Astrocyte (in vitro differentiated cells and primary cell): ENCODE measurements around the gene SV2C. TPM values are rescaled to one million over a fixed set of nuclear protein-coding genes. Genes with fewer than 3 reads are reported as not detected.

Source experiments
- DNase-seq: peaks from one replicate; pipeline ENCODE4 v3.0.0-alpha.2; 2010; ENCODE audit warnings: low read depth
- FAIRE-seq: peaks from 2 replicates; lab custom pipeline; 2011; peaks lifted over from hg19 to GRCh38; lab: Jason Lieb, UNC
- H2AFZ ChIP-seq: 2 replicates; pipeline ENCODE4 v1.6.0; 2012; ENCODE audit warnings: low read depth, low read length, inconsistent platforms
- H3K27ac ChIP-seq: 2 replicates; pipeline ENCODE4 v1.5.1; 2011; ENCODE audit warnings: low read depth, low read length, inconsistent platforms
- H3K27me3 ChIP-seq: 2 replicates; pipeline ENCODE4 v1.6.0; 2011; ENCODE audit warnings: low read length, inconsistent platforms; ENCODE audit not compliant: insufficient read depth
- H3K36me3 ChIP-seq: 2 replicates; pipeline ENCODE4 v1.5.1; 2011; ENCODE audit warnings: low read length, inconsistent platforms; ENCODE audit not compliant: insufficient read depth
- H3K4me1 ChIP-seq: 2 replicates; pipeline ENCODE4 v1.5.1; 2011; ENCODE audit warnings: low read length, inconsistent platforms; ENCODE audit not compliant: insufficient read depth
- H3K4me2 ChIP-seq: 2 replicates; pipeline ENCODE4 v1.6.0; 2012; ENCODE audit warnings: low read length, inconsistent platforms
- H3K4me3 ChIP-seq: 2 replicates; pipeline ENCODE4 v1.5.1; 2011; ENCODE audit warnings: low read depth, mild to moderate bottlenecking, low read length, inconsistent platforms; ENCODE audit not compliant: insufficient read depth
- H3K79me2 ChIP-seq: 2 replicates; pipeline ENCODE4 v1.6.0; 2012; ENCODE audit warnings: mild to moderate bottlenecking, low read length, inconsistent platforms; ENCODE audit not compliant: insufficient read depth
- H3K9ac ChIP-seq: 2 replicates; pipeline ENCODE4 v1.6.0; 2012; ENCODE audit warnings: mild to moderate bottlenecking, low read length, inconsistent platforms
- H3K9me3 ChIP-seq: 2 replicates; pipeline ENCODE4 v1.5.1; 2012; ENCODE audit warnings: low read depth, mild to moderate bottlenecking, low read length, inconsistent platforms; ENCODE audit not compliant: insufficient read depth
- H4K20me1 ChIP-seq: 2 replicates; pipeline ENCODE4 v1.6.0; 2012; ENCODE audit warnings: low read length, inconsistent platforms; ENCODE audit not compliant: insufficient read depth
- H3K27ac Mint-ChIP-seq: one replicate; pipeline ENCODE4 v1.8.0; 2021; ENCODE audit warnings: mild to moderate bottlenecking, mixed read lengths; ENCODE audit not compliant: unreplicated experiment
- H3K27me3 Mint-ChIP-seq: one replicate; pipeline ENCODE4 v1.8.0; 2021; ENCODE audit warnings: low read depth, mixed read lengths; ENCODE audit not compliant: unreplicated experiment
- H3K36me3 Mint-ChIP-seq: one replicate; pipeline ENCODE4 v1.8.0; 2021; ENCODE audit warnings: low read depth, mixed read lengths; ENCODE audit not compliant: unreplicated experiment
- H3K4me1 Mint-ChIP-seq: one replicate; pipeline ENCODE4 v1.8.0; 2021; ENCODE audit warnings: low read depth, mixed read lengths; ENCODE audit not compliant: unreplicated experiment
- H3K4me3 Mint-ChIP-seq: one replicate; pipeline ENCODE4 v1.8.0; 2021; ENCODE audit warnings: mild to moderate bottlenecking, moderate library complexity, mixed read lengths; ENCODE audit not compliant: unreplicated experiment
- H3K9me3 Mint-ChIP-seq: one replicate; pipeline ENCODE4 v1.8.0; 2021; ENCODE audit warnings: mild to moderate bottlenecking, mixed read lengths; ENCODE audit not compliant: unreplicated experiment
- EZH2 ChIP-seq: IDR thresholded peaks from 2 replicates; pipeline ENCODE4 v1.6.1; 2012; ENCODE audit warnings: mild to moderate bottlenecking, low read length, inconsistent platforms; ENCODE audit not compliant: insufficient read depth
- total RNA-seq: library from RNA; stranded (reverse); gene quantifications from 2 replicates; pipeline ENCODE4 v1.2.1, GENCODE V29; 2021
- TF ChIP-seq, protein P1 (sequence below): IDR thresholded peaks from 2 replicates; pipeline ENCODE4 v1.5.1; 2011; ENCODE audit warnings: low read depth, mild to moderate bottlenecking, inconsistent platforms, low read length, moderate library complexity; ENCODE audit not compliant: insufficient read depth

SV2C gene
- total RNA-seq, 1 donor from 2014 or later: 0.05 TPM

DNA sequence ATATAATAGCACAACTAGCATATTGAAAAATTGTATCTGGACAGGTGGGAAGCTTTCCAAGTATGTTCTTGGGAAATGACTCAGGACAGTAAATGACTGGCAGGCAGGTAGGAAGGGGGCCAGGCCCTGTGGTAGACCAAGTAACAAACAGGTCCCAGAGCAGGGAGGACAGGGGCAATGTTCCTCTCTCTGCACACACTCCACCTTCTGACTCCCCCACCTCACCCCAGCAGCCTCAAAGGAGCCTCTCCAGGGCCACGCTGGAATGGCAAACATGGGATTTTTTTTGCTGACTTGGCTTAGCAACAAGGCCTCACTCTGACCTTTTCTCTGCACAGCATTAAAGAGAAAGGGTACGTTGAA lies 288.8 kb downstream of the SV2C start:
- Histone ChIP-seq H4K20me1 (no peaks in the 10 kb centered on the region), H3K27ac (no peak overlapping the region), H3K9me3 (no peaks in the 10 kb centered on the region), H3K4me2 (peak overlapping the region; percentile 66), H3K36me3 (no peaks in the 10 kb centered on the region), H2AFZ (no peak overlapping the region), H3K79me2 (no peaks in the 10 kb centered on the region), H3K4me1 (peaks cover 11% of the 10 kb centered on the region), H3K9ac (no peak overlapping the region), H3K4me3 (no peak overlapping the region), H3K27me3 (no peaks in the 10 kb centered on the region)
- DNase-seq (peak; percentile 8), FAIRE-seq (no peak)
- H3K4me3 Mint-ChIP-seq: no peak overlapping the region
- H3K27ac Mint-ChIP-seq: no peak overlapping the region
- TF ChIP-seq, protein P1, sequence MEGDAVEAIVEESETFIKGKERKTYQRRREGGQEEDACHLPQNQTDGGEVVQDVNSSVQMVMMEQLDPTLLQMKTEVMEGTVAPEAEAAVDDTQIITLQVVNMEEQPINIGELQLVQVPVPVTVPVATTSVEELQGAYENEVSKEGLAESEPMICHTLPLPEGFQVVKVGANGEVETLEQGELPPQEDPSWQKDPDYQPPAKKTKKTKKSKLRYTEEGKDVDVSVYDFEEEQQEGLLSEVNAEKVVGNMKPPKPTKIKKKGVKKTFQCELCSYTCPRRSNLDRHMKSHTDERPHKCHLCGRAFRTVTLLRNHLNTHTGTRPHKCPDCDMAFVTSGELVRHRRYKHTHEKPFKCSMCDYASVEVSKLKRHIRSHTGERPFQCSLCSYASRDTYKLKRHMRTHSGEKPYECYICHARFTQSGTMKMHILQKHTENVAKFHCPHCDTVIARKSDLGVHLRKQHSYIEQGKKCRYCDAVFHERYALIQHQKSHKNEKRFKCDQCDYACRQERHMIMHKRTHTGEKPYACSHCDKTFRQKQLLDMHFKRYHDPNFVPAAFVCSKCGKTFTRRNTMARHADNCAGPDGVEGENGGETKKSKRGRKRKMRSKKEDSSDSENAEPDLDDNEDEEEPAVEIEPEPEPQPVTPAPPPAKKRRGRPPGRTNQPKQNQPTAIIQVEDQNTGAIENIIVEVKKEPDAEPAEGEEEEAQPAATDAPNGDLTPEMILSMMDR: no peak
- TF ChIP-seq EZH2: no peak
- no peaks in the 10 kb centered on the region for H3K27me3 Mint-ChIP-seq
- H3K9me3 Mint-ChIP-seq: no peaks in the 10 kb centered on the region
- peaks cover 19% of the 10 kb centered on the region for H3K4me1 Mint-ChIP-seq
- H3K36me3 Mint-ChIP-seq: no peaks in the 10 kb centered on the region

DNA sequence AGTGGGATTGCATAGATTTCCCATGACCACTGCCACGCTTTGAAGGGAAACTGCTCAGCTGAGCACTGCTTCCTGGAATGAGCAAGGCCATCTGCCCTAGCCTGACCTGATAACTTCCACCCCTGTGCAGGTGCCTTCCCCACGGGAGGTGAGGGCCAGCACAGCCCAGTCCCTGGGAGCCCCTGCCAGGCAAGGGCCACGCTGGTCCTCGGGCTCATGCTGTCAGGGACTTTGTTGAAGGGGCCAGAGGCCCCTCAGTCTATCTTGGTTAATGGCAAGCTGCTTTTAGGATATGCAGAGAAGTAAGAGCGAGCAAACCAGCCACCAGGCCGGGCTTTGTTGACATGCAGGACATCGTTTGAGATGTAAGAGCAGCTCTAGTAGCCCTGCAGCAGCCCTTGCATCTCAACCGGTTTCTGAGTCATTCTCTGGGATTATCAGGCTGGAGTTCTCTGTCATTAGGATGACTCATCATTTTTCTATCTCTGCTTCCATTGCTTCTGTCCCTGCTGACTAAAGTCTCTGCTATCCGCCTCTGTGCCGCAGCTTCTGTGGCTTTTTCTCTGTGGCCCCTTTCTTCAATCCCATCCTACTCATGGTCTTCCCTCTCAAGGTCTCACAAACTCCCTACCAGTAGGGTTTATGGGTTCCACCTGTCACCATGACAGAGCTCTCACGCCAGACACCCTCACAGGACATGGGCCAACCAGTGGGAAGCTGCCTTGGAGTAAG lies 289.3 kb downstream of the SV2C start:
- Mint-ChIP-seq H3K27ac (peak overlapping the region; percentile 95), H3K36me3 (no peaks in the 10 kb centered on the region), H3K9me3 (no peaks in the 10 kb centered on the region), H3K27me3 (no peaks in the 10 kb centered on the region), H3K4me3 (peak overlapping the region; percentile 3), H3K4me1 (peaks cover 19% of the 10 kb centered on the region)
- FAIRE-seq: peak; percentile 69
- no peaks in the 10 kb centered on the region for H3K79me2 ChIP-seq
- no peak overlapping the region for H2AFZ ChIP-seq
- DNase-seq: peak; percentile 92
- H3K27me3 ChIP-seq: no peaks in the 10 kb centered on the region
- no peaks in the 10 kb centered on the region for H3K9me3 ChIP-seq
- no peaks in the 10 kb centered on the region for H3K36me3 ChIP-seq
- peaks cover 11% of the 10 kb centered on the region for H3K4me1 ChIP-seq
- H4K20me1 ChIP-seq: no peaks in the 10 kb centered on the region
- peak overlapping the region; percentile 66 for H3K4me2 ChIP-seq
- no peak overlapping the region for H3K27ac ChIP-seq
- TF ChIP-seq EZH2: no peak
- TF ChIP-seq, protein P1: no peak
- H3K9ac ChIP-seq: no peak overlapping the region
- H3K4me3 ChIP-seq: no peak overlapping the region

DNA sequence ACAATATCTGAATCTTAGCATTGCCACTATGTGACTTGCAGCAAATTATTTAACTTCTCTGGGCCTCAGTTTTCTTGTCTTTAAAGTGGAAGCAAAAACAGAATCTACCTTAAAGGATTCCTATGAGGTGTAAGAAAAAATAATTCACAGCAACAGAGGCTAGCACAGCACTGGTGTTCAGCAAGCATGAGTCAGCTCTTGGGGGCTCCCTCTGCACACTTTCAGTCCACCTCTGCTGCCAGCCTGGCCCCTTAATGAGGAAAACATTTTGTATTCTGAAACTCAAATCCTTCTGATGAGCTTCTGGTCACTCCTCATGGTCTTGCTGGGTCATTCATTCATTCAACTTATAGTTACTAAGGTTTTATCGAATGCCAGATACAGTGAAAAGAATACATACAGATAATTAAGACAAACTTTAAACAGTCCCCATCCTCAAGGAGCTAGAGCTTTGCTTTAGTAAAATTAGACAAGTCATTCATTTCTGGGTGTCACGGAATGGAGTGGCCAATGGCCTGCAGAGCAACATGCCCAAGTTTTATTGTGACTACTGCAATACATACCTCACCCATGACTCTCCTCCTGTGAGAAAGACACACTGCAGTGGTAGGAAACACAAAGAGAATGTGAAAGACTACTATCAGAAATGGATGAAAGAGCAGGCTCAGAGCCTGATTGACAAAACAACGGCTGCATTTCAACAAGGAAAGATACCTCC lies 293.1 kb downstream of the SV2C start:
- no peak for TF ChIP-seq EZH2
- TF ChIP-seq, protein P1: no peak
- FAIRE-seq: peak; percentile 60
- no peaks in the 10 kb centered on the region for H3K36me3 ChIP-seq
- no peaks in the 10 kb centered on the region for H4K20me1 ChIP-seq
- H3K27me3 ChIP-seq: no peaks in the 10 kb centered on the region
- Mint-ChIP-seq H3K27me3 (no peaks in the 10 kb centered on the region), H3K9me3 (no peaks in the 10 kb centered on the region), H3K36me3 (no peaks in the 10 kb centered on the region), H3K4me1 (peaks cover 21% of the 10 kb centered on the region), H3K27ac (peak overlapping the region; percentile 34), H3K4me3 (no peak overlapping the region)
- no peak overlapping the region for H3K4me2 ChIP-seq
- H3K27ac ChIP-seq: no peak overlapping the region
- DNase-seq: peak; percentile 39
- H2AFZ ChIP-seq: no peak overlapping the region
- H3K4me3 ChIP-seq: no peak overlapping the region
- peaks cover 11% of the 10 kb centered on the region for H3K4me1 ChIP-seq
- no peak overlapping the region for H3K9ac ChIP-seq
- H3K9me3 ChIP-seq: no peaks in the 10 kb centered on the region
- H3K79me2 ChIP-seq: no peaks in the 10 kb centered on the region
